Dermis blood vessel endothelial cell (primary cell): ENCODE measurements around the gene ZNF160. TPM values are rescaled to one million over a fixed set of nuclear protein-coding genes. Genes with fewer than 3 reads are reported as not detected.

ENCODE experiments used
- total RNA-seq: library from RNA; depleted of rRNA; stranded (reverse); fragments of >200 nt; gene quantifications from 2 replicates; pipeline ENCODE4 v1.2.3, GENCODE V29; 2014

The ZNF160 gene
- total RNA-seq, 1 donor from 2014 or later = 29.3 TPM

Other genes with a start within 250 kb of the ZNF160 start
- gene ZNF468, start 245.8 kb downstream of the ZNF160 start, total RNA-seq = 23.5 and 24.8 TPM in 2 replicates
- gene ZNF320, start 205.8 kb downstream of the ZNF160 start, total RNA-seq = 9.3 and 16.0 TPM in 2 replicates
- 6.5 and 7.8 TPM in 2 replicates for gene ZNF888, start 180.0 kb downstream of the ZNF160 start, total RNA-seq
- 6.1 and 9.0 TPM in 2 replicates for gene ZNF816, start 140.5 kb downstream of the ZNF160 start, total RNA-seq
- not detected in 2 replicates for gene ERVV-1, start 89.5 kb downstream of the ZNF160 start, total RNA-seq
- not detected in 2 replicates for gene ERVV-2, start 58.7 kb downstream of the ZNF160 start, total RNA-seq
- 1.6 and 1.9 TPM in 2 replicates for gene ZNF415, start 29.5 kb upstream of the ZNF160 start, total RNA-seq
- gene ZNF347, start 55.6 kb upstream of the ZNF160 start, total RNA-seq = 7.5 and 8.3 TPM in 2 replicates
- gene ZNF665, start 89.9 kb upstream of the ZNF160 start, total RNA-seq = 2.6 and 3.0 TPM in 2 replicates
- 15.8 and 19.9 TPM in 2 replicates for gene ZNF677, start 151.5 kb upstream of the ZNF160 start, total RNA-seq
- not detected in 2 replicates for gene VN1R2, start 154.9 kb upstream of the ZNF160 start, total RNA-seq
- gene VN1R4, start 164.3 kb upstream of the ZNF160 start, total RNA-seq = not detected in 2 replicates
- gene ZNF845, start 230.3 kb upstream of the ZNF160 start, total RNA-seq = 12.5 and 12.6 TPM in 2 replicates